T-helper 2 cell treated with Interferon-gamma antibody and Interleukin-4, amounts not matched to agents 100 ng/mL and 5 ng/mL, for 36 hours (primary cell): Measurements from ENCODE around the gene FGD1. TPM values are rescaled to one million over a fixed set of nuclear protein-coding genes. Genes with fewer than 3 reads are reported as not detected.

Experiments
- intact Hi-C: fragments of 100-400 bp; cut with micrococcal nuclease; formaldehyde crosslinking; loops from one replicate; pipeline ENCODE4 v1.15.1; 2023
- total RNA-seq: library from RNA; stranded (reverse); gene quantifications from 2 replicates; pipeline ENCODE4 v1.2.3, GENCODE V29; 2022

The FGD1 gene
- total RNA-seq, 1 donor from 2014 or later: not detected

DNA sequence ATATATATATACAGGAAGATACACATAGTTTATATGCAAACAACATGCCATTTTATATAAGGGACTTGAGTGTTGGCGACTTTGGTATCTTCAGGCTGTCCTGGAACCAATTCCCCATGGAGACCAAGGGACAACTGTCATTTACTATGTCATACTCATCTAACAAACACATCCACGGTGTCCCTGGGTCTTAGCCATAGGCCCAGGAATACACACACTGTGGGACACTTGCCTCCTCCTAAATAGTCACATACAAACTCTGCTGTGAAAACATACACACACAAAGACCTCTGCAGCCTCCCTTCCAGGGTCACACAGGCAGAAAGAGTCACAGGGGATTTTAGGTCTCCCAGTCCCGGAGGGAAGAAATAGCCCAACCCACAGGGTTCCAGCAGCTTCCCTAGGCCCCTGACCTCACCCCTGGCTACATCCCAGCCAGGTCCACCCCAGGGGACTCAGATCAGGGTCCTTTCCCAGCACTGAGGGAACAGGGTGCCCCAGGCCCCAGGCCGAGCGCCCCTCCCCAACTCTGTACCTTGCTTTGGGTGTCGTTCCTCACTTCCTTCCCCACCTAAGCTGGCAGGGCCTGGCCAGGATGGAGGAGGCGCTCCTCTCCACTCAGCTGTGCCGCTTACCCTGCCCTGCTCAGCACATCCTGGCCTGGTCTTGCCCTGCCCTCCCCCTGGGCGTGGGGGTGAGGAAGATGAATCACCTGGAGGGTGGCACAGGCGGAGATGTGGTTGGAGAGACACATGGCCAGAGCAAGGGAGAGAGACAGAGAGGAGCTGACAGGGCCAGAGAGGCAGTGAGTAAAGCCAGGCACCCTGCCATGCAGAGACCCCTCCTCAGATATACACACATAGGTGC lies 21.8 kb downstream of the FGD1 start:
- intact Hi-C loops: no loop called here

GRCh38 chrX:54470054-54470760 lies 25.8 kb downstream of the FGD1 start:
- intact Hi-C loops: no loop called here

GRCh38 chrX:54452920-54453319 lies 43.1 kb downstream of the FGD1 start:
- intact Hi-C loops: no loop called here

- intact Hi-C loops: loop anchor here (10.0 kb wide), 1 partner anchor 1225 kb away; the partner anchor contains the start of gene KDM5C
Observed at GRCh38 chrX:54449929-54450328, 46.1 kb downstream of the FGD1 start.

- intact Hi-C loops: loop anchor here (10.0 kb wide), 1 partner anchor 1223 kb away; the partner anchor contains the start of gene KDM5C
Observed at GRCh38 chrX:54447461-54447860, 48.6 kb downstream of the FGD1 start.

GRCh38 chrX:54446084-54446483 lies 50.0 kb downstream of the FGD1 start:
- intact Hi-C loops: loop anchor here (10.0 kb wide), 1 partner anchor 1221 kb away; the partner anchor contains the start of gene KDM5C

DNA sequence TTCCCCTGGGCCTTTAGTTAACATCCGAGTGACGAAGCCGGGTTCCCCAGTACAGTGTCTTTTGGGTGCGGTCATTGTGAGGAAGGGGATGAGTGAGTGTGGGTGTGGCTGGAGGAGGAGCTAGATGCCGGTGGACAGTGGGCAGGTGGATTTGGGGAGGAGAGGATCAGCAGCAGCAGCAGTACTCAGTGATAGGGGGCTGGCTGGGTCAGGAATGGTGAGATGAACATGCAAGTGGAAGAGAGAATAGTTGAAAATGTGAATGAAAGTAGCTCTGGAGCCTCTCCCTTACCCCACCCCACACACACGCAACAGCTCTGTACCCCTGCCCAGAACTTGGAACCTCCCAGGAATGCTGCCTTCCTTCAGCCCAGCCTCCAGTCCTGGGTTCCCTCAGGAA lies 51.3 kb downstream of the FGD1 start:
- intact Hi-C loops: loop anchor here (10.0 kb wide), 1 partner anchor 1220 kb away; the partner anchor contains the start of gene KDM5C

DNA sequence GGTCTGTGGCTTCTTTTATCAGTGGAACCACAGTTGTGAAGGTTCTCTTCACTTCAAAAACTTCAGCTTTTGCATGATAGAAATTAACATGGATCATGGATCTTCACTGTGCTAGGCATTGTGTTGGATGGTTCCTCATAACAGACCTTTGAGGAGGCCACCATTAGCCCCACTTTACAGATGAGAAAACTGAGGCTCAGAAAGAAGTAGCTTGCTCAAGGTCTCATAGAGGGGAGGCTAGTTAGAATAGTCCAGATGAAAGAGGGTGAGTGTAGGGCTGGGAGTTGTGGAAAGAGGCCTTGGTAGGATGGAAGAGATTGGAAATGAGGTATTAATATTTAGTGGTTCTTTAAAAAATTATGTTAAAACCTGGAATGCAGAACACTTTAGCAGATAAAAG lies 53.2 kb downstream of the FGD1 start:
- intact Hi-C loops: loop anchor here (10.0 kb wide), 1 partner anchor 1218 kb away; the partner anchor contains the start of gene KDM5C

- intact Hi-C loops: loop anchor here (1.0 to 10.0 kb wide), 8 partner anchors 31 to 1215 kb away; partner anchors contain the start of genes FAM120C, GNL3L, KDM5C and PHF8
Observed at GRCh38 chrX:54439960-54440871, 55.8 kb downstream of the FGD1 start, which contains the start of gene TSR2. Gene TSR2, plus strand, starts transcription at chrX:54440404. Its CDS starts 18 bp downstream, at chrX:54440422.

GRCh38 chrX:54435121-54435520 lies 60.9 kb downstream of the FGD1 start:
- intact Hi-C loops: no loop called here

DNA sequence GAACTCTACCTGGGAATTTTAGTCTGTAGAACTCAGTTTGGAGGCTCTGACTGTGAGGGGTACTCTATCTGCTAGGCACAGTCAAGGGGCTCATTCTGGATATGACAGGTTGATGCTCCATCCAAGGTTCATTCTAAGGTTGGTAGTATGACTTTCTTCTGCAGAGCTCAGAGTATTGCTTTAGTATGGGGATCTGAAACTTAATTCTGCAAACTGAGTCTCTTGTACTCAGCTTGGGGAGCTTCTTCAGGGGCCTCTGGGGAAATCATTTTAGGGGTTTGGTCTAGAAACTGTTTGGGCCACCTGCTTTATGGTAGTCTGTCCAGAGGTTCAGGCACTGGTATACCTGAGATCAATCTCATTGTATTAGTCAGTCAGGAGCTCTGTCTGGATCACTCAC lies 65.5 kb downstream of the FGD1 start:
- intact Hi-C loops: no loop called here

DNA sequence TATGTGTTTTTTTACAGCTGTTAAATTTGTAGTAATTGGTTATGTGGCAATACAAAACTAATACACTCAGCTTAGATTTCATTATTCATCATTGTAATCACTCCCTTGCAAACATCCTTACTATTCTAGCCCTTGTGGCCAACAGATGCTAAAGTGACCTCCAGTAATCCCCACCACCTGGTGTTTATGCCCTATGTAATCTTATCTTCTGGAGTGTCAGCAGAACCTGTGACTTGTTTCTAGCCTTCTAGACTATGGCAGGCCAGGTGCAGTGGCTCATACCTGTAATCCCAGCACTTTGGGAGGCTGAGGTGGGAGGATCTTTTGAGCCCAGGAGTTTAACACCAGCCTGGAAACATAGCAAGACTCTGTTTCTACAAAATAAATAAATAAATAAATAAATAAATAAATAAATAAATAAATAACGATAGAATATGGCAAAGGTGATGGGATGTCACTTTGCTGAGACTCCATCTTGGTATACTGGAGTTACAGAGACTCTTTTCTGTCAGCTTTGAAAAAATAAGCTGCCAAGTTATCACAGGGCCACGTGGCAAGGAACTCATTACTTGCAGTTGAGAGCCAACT lies 68.1 kb downstream of the FGD1 start:
- intact Hi-C loops: no loop called here

DNA sequence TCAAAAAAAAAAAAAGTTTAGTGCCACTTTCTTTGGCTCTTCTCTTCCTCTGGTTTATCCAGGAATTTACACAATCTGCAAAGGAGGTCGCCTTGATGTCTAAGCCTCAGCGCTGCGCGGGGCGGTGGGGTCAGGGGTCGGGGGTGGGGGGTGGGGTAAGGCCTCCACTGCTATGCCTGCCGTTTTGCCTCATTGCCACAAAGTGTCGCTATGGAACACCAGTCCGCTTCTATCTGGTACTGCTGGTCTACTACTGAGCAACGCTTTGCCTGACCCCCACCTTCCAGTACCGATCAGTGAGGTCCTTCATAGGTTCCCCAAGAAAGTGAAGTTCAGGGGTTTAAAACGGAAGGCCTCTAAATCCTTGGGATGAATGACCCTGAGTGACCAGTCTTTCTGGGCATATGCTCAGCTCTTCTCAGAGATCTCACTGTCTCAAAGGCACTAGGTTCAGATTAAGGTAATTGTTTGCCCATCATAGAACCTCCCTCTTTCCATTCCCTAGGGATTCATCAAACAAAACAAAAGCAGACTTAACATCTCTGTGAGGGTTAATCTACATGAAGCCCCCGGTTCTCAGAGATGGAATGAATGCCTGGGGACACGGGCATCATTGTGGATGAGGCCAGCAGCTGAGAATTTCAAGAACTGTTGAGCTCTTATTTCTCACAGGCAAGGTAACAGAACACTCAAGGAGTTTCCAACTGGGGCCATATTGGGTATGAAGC lies 72.7 kb downstream of the FGD1 start:
- intact Hi-C loops: no loop called here

- intact Hi-C loops: no loop called here
Observed at GRCh38 chrX:54422168-54422567, 73.9 kb downstream of the FGD1 start.

DNA sequence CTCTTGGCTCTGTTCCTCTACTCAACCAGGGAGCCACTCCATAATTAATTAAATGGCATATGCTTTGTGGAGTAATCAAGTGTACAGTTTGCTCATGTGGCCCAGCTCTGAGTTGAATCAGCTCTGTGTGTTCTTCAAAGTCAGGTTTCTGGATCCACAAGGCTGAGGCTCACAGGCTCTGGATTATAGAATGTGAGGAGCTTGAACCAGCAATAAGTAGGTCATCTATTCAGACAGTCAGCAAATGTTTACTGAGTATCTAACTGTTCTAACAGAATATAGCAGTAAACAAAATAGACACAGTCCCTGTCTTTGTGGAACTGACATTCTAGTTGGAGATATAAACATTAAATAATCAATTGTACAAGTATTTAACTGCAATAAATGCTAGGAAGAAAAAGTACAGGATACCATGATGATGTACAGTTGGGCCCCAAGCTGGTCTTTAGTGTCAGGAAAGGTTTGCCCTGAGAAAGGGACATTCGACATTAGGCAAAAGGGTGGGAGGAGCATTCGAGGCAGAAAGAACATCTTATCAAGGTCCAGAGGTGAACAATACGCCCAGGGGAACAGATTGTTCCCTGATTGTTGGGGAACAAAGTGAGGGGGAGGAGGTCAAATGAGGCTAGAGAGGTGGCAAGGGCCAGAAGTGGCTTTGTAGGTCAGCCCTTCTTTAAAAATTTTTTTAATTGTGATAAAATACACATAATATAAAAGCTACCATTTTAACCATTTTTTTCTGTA lies 76.3 kb downstream of the FGD1 start:
- intact Hi-C loops: no loop called here

- intact Hi-C loops: no loop called here
Observed at GRCh38 chrX:54416965-54417364, 79.1 kb downstream of the FGD1 start.

DNA sequence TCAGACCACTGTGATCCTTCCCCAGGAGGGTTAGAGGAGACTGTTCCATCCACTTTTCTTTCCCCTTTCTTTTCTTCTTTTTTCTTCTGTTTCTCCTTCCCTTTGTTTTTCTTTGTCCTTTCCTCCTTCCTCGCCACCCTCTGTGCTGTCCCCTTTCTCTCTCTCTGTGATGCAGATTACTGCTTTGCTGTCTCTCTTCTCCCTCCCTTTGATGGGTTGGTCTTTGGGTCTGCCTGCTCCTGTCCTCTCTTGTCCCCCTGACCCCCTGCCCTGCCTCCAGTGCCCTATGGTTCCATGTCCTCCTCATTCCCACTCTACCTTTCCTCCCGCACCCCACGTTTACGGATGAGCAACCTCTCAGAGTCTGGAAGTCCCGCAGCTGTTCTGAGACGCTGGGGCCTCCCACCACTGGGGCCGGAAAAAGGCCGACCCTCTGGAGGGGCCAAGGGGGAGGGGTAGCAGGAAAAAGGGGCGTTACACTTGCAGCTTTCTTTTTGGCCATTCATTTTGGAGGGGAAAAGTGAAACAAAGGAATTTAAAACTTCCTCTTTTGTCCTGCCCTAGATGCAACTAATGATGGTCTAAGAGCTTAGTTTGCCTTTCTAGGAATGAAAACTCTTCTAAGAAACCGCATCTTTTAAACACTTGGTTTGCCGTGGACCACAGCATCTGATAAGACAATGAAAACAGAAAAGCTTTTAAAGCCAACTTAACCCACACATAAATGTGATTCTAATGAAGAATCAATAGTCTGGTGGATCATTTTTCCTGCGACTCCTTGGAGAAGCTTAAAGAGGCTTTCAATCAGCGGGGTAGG lies 80.3 kb downstream of the FGD1 start:
- intact Hi-C loops: no loop called here

DNA sequence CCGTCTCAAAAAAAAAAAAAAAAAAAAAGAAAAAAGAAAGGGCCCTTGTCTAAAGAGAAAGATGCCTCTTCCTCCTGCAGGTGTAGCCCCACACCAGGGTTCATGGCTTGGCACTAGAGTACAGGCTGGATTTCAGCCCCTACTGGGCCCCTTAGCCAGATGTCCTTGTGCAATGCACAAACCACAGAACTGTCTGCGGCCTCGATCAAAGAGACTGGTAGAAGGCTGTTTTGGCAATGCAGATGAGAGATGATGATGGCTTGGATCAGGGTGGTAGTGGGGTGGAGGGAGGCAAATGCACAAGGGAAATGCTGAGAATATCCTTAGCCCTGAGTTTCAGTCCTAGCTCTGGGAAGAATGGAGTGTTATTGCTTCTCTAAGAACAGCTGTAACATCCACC lies 82.3 kb downstream of the FGD1 start:
- intact Hi-C loops: no loop called here
